Stimulated activated CD4-positive, alpha-beta T cell treated with anti-CD3 and anti-CD28 coated beads, Interleukin-2, amount 100 ng/mL, for 24 hours (primary cell): ENCODE data around the gene AGBL1.
"Not testable (repeated sequence)": the region's sequence is repeated elsewhere in the genome, so short reads cannot be mapped to it uniquely, and the experiment has no call there.

Source experiments
- DNase-seq, 2 donors: peaks; one replicate each; pipeline ENCODE4 v3.0.0-alpha.2; 2020

The AGBL1 gene

DNA sequence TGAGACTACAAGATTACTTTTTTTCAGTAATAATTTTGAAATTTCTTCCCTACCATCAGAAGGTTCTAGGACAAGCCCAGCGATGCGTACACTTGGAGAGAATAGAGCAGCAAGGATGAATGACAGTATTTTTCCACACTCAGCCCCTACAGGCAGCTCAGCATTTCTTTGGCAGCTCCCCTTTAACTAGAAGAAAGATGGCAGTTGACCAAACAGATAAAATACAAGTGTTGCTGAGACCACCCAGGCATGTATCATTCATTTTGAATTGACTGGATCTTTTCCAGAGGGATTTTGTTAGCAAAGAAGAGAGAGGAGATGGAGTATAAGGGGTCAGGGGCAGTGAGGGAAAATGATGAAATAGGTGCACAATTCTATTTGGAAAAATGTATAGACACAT is 761.3 kb downstream of the AGBL1 start:
- no peak for DNase-seq

DNA sequence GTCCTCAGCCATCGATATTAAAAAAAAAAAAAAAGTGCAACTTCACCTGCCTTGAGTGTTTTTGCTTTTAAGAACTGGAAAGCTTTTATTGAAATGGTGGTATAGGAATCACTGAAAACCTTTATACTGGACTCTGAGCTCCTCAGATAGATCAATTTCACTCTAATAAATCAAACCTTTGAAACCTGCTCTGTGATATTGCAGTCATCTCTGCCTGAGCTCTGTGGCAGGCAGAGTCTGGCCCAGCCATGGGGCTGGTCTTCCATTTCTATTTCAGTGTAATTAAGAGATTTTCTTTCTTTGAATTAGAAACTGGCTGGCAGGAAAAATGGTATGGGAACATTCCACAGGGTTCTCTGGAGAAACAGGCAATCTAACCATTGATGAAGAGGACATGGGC is 762.5 kb downstream of the AGBL1 start:
- DNase-seq = no peak

DNA sequence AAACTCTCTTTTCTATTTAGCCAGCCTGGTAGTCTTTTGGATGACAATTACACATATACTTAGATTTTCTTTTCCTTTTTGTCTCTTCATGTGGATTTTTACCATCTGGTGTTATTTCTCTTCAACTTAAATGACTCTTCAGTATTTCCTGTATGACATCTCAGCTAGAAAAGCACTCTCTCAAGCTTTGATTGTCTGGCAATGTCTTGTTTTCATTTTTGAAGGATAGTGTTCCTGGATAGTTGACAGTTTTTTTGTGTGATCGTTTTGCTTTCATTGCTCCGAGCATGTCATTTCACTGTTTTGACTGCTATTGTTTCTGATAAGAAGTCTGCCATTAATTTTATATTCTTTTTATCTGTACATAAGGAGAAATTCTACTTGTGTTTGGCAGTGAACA is 766.4 kb downstream of the AGBL1 start:
- DNase-seq = no peak

DNA sequence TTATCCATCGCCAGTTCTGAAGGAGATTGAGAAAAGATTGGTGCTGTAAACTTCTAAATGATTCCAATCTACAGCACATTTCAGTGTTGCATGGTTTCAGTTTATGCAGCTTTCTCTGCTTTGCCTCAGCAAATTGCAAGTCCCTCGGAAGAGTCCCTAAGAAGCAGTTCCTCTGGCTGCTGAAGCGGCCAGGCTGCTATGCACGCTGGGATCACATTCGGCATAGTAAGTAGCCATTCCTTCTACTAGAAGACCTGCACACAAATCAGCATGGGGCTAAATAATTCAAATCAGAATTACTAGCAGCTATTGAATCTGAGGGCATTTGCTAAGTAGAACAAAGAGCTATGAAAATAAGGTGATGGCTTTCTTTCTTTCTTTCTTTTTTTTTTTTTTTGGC is 769.5 kb downstream of the AGBL1 start:
- DNase-seq = no peak

DNA sequence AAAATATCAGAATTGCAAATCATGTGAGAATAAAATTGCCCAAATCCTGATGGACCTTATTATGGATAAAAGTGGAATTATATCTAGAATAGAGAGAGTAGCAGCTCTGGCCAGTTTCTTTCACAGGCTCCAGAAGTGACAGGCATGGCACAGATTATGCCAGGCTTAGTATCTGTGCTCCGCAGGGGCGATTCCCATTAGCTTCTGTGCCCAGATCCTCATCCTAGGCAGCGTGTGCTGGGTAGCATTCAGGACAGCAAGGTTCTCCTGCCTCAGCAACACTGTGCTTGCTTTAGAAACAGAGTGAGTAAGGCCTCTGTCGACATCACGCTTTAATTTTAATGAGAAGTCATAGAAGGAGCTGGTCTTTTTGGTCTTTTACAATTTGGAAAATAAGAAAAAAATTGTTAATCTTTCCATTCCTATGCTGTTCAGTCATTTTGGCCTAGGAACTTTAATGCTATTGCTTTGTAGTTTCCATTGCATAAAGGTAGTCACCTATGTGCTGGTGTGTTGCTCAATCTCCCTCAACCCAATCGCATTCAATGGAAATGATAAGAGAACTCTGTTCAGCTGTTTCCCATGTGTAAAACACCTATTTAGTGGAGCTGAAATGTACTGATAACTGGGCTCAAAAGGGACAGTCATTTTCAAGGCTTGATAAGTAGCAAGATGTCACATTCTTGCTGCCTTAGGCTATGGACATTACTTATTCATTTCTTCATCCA is 770.1 kb downstream of the AGBL1 start:
- no peak for DNase-seq

DNA sequence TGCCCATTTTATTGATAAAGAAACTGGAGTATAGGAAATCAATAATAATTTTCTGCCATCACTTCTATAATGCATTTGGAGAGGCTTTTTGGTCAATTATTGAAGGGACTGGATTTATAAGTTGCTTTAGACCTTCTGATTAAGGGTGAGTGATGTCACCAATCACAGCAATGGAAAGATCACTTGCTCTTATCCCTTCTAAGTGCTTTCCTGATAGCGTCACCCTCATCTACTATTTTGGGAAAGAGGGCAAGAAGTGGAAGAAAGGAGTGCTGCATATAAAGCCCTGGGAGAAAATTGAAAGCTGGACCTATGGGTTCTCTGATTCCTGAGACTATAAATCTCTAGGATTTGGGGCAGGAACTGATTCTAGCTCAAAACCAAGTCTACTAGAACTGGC is 771.3 kb downstream of the AGBL1 start:
- no peak for DNase-seq

DNA sequence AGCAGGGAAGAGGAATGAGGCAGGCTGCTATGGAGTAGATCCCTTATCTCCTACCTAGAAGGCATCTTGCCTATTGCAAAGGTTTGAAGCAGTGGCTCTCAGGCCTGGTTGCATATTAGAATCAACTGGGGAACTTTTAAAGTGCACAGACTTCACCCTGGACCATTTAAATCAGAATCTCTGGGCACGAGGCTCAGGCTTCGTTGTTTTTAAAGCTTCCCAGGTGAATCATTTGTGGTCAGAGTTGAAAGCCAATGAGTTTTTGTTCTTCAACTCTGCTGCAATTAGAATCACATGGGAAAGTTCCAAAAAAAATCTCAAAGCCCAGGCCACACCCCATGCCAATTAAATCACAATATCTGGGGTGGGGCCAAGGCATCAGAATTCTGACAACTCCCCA is 773.1 kb downstream of the AGBL1 start:
- no peak for DNase-seq

DNA sequence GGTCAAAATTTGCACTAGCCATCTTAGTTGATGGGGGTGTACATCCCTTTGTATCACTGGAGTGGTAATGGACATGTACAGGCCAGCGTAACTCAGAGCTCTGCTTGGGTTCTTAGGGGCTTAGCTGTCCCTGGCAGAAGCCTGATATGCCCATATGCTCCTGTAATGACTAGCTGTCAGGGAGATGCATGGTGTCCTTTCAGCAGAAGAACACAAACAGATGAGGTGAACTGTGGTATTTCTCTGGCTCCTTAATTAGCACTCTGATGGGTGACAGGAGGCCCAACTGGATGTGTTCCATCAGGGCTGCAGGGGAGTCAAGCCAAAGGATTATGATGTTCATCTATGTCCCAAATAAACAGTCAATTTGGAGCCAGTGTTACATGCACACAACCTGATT is 774.5 kb downstream of the AGBL1 start:
- no peak for DNase-seq

DNA sequence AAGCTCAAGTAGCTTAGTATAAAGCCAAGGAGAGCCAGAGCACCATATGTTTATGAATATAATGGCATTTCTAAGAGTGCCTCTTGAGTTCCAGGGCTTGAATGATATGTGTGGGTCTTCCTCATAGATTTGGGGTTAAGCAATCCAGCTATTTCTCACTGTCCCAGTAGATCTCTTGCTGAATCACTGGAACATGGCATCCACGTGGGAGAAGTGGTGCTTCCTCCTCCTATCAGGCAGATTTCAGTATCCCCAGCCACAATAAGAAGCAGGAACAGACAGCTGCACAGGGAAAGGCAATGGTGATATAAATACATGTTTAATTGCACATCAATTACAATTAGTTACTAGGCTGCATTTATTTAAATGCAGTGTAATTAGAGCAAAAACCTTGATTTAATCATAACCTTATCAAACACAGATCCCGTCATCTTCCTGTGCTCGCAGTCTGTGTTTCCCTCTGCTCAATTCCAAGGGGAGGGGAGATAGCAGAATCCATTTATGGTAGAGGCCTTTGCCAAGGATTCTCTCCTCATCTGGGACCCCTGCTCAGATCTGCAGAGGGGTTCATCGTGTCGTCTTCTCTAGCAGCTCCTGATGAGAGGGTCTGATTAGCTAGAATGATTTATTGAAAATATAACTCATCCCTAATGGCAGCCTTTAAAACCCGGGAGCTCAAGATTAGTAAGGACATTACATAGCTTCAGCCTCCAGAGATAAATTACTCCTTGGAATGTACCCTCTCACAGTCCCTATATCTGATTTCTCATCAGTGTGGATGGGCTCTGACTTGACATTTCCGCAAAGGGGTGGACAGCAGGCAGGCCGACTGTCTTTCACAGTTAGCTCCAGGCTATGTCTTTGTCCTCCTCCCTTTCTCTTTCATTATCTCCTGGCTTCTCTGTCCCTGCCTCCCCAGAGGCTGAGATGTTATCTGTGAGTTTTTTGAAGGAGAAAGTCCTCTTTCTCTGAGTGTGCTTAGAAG is 775.9 kb downstream of the AGBL1 start:
- no peak for DNase-seq

DNA sequence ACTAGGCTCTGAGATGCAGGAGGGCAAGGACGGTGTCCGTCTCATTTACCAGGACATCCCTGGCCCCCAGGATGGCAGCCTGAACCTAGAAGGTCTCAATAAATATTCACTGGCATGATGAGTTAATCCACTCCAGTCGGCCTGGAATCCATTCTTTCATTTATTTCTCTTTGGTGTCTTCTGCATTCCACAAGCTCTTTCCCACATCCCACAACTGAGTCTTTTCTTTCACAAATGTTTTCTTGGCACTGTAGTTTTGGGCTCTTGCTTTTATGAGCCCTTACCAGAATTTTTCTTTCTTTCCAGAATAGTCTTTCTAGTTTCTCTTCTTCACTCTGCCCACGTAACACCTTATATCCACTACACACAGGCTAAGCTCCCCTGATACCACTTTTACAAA is 778.0 kb downstream of the AGBL1 start:
- no peak for DNase-seq

DNA sequence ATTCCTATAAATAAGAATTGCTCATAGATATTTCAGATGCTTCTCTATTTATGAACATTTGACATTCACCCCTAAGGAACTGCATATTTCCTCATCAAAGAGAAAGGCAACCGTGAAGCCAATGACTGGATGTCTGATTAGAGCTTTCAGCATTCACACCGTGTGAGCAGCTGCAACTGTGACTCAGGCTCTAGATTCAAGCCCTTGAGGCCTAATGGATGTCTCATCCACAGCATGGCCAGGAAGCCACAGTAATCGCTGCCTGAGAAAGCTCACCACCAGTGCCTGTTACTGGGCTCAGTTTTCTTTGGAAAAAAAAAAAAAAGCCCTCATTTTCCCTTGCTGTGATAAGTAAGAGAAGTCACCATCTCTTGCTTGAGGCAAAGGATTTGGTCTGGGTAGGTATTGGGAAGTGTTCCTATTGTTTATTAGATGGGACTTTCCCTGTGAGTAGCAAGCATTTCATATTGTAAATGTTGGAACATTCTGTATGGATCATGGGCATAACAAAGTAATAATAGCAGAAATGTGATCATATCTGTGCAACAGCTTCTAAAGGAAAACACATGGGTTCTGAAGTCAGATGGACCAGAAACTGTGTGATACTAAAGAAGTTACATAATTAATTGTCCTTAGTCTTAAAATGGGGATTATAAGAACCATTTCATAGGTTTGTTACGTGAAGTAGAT is 783.7 kb downstream of the AGBL1 start:
- DNase-seq = no peak

DNA sequence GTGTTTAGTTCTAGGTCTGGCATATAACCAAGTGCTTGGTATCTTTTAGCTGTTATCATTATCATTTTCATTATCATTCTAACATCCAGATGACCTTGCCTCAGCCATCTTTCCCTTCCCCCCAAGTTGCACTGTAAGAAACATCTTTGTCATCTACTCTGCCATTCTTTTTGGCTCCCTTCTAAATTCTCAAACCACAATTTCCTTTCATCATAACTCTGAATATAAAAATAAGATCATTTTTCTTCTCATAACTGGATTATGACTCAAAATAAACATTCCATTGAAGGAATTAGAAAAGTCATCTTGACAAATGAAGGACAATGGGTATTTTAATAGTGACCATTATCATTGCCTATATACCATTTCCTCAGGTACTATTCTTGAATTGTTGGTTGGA is 786.2 kb downstream of the AGBL1 start:
- no peak for DNase-seq

DNA sequence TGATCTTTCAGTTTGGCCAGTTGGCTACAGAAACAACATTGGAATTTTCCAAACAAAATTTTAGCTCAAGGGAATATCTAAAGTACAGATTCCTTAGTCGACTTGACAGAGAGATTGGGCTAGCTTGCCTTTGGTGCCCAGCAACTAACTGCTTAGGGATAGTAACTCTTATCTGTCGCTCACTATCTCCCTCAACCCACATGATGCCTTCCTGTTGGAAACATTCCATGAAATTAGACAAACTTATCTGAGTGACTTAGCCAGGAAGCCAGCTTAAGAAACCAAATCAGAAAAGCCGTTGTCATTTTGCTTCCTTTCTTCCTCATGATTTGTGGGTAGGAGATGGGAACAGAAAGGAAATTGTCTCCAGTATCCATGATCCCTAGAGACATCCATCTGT is 791.2 kb downstream of the AGBL1 start:
- no peak for DNase-seq

DNA sequence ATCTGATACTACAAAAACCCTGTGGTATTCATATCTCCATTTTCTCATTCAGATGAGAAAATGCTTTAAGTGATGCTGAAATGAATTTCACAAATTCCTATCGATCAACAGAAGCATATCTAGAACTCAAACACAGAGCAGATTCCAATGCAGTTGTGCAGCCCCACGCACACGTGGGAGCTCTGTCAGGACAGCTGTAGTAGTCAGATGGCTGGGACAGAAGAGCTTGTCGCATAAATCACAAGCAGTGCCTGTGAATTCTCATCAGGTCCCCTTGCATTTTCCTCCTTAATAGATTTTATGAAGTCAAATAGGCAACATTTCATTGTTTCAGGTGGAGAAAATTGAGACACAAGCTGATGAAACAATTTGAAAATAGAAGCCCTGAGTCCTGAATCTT is 792.3 kb downstream of the AGBL1 start:
- no peak for DNase-seq

DNA sequence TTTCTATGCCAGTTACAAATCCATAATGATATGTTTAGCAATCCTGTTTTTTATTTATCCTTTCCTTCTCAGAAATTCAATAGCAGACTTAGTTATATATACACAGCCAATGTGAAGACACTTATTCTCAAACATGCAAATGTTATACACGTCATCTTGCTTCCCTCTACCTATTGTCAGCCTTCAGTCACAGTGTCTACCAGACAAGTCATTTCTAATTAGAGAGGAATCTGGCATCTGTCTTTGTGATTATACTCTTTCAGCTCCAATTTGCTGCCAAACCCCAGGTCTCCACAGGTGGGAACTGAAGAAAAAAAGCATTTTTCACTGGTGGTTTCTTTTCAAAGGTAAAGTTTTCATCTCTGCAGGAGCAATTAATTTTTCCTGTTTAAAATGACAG is 793.1 kb downstream of the AGBL1 start:
- no peak for DNase-seq

DNA sequence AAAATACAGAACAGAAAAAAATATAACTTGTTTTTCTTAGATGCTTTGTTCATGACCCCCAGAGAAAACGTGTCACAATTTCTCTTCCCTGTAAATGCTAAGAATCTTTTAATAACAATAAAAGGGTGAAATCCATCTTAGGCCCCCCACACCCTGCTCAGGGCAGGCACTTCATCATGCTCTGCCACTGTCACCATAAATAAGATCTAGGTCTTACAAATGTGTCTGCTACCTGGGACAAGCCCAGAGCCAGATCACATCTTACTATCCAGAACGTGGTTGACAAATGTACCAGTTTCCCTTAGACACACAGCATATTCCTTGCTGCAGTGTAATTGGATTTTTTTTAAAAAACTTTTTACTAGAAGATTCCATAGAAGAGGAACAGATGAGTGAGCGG is 795.4 kb downstream of the AGBL1 start:
- no peak for DNase-seq

DNA sequence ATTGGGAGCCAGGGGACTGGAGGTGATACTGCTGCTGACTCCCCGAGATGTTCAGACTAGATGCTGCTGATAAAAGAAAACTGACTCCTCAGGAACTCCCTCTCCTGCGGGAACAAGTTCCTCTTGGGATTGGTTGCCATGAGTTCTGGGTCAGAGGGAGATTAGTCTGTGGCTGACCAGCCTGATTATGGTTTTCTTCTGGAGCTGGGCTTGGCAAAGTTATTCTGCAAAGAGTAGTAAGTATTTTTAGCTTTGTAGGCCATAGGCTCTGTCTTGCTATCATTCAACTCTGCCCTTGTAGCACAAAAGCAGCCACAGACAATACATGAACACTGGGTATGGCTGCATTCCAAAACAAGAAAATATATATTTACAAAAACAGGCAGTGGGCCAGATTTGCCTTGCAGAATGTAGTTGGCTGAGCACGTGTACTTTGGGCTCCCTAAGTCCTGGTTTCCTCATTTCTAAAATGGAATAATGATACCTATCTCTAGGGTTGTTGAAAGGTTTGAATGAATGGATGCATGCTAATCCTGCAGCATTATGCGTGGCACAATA is 796.8 kb downstream of the AGBL1 start:
- DNase-seq = no peak

DNA sequence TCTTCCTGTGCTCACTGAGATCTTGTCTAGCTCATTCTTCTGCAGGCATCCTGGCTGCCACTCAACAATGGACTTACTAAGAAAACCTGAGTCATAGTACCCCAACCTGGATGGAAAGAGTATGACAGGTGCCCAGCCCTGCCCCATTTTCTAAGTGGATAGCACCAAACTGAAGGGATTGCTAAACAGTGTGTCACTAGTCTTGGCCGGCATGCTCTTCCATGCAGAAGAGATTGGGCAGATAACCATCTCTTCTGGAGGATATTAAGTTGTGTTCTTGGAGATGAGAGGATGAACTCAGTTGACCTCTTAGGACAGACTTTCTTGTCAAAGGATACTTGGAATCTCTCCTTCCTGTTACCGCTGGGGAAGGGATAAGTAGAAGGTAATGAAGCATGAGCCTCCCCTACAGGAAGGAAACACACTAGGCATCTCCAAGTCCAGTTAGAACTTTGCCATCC is 797.5 kb downstream of the AGBL1 start:
- DNase-seq = no peak

DNA sequence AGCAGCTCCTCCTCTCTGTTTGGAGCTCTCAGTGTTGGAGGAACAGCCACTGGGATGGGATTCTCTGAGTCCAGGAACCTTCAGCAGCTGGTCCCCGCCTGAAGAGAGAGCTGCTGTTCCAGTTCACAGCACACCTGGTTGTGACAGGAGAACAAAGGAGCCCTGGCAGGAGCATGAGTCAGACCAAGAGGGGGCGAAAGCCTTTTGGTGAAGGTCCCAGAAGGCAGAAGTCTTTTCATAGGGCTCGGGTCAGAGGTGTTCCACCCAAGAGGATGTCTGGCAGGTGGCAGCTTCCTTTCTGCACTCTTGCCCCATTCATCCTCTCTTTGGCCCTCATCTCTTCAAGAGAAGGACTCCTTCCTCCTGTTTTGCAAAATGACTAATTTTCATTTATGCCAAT is 799.2 kb downstream of the AGBL1 start:
- not testable (repeated sequence) for DNase-seq

DNA sequence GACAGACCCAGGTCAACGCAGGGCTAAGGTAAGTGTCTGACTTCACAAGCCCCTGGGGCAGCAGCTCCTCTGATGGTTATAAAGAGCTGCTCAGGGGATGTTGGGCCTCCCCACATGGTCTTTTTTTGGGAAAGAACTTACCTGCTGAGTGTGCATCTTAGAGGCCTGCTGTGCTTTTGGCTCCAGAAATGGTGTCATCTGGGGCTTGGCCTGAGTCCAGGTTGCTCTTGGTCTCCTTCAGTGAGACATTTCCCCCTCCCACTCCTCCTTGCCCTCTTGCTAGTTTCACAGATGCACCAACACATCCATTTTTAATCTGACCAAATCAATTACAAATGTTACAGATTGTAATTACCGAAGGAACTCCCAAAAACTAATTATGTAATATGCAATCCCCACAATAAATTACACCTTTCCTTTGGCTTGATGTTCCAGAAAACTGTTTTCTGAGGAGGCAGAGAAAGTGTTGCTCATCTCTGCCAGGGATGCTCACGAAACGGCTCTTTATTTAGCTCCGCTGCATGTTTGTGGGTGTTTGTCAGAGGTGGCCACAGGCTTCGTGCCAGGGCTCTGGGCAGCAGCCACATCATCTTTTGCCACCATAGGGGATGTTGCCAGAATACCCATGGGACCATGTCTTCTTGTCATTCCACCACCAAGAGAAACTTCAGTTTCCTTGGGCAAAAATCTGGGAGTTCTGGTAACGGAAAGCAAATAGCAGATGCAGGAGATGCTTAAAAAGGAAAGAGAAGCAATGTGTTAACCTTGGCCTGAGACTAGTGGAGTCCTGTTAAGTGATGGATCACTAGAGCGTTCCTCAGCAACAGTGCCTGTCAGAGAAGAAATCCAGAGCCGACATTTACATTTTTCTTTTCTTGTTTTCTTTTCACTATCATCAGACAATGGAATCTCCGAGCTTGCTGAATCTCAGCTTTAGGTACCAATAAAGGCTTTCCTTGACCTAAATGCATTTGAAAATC is 799.9 kb downstream of the AGBL1 start:
- DNase-seq = no peak

DNA sequence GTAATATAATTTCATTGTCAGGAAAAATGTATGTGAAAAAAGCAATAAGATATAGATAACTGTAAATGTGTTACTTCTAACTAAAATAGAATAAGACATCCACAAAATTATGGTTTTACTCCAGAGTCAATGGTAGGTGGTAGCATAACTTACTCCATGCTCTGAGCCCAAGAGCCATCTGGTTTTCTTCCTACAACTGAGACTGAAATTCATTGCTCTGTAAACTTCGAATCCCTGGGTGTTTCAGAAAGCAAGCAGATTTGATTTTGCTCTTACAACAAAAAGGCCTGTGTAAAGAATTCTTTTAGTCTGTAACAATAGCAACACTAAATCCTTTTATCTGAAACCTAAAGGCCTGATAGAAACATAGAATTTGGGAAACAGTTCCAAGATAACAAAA is 805.9 kb downstream of the AGBL1 start:
- DNase-seq = no peak
